Naive B cell (primary cell): ENCODE measurements around the gene VIPR2. TPM values are rescaled to one million over a fixed set of nuclear protein-coding genes. Genes with fewer than 3 reads are reported as not detected.

Experiments used
- ATAC-seq, 2 donors: fragments of 150-1000 bp; cut with Tn5 transposase; 2 replicates each; pipeline ENCODE4 v1.10.0; 2021; ENCODE audit warnings: low read depth in 2 of 2, mild to moderate bottlenecking in 2 of 2, moderate library complexity in 2 of 2
- DNase-seq: peaks from one replicate; pipeline ENCODE4 v3.0.0; 2022
- H3K27ac Mint-ChIP-seq, 6 donors: one replicate each; pipeline ENCODE4 v1.8.0; 2020 to 2022; ENCODE audit warnings: mild to moderate bottlenecking in 6 of 6, mixed read lengths in 6 of 6, moderate library complexity in 5 of 6, inconsistent platforms in 2 of 6
- H3K27me3 Mint-ChIP-seq, 3 donors: one replicate each; pipeline ENCODE4 v1.8.0; 2021 to 2022; ENCODE audit warnings: mixed read lengths in 3 of 3, mild to moderate bottlenecking in 1 of 3
- H3K36me3 Mint-ChIP-seq, 2 donors: one replicate each; pipeline ENCODE4 v1.8.0; 2020 to 2022; ENCODE audit warnings: mixed read lengths in 2 of 2, inconsistent platforms in 1 of 2, mild to moderate bottlenecking in 1 of 2
- H3K4me1 Mint-ChIP-seq, 3 donors: one replicate each; pipeline ENCODE4 v1.8.0; 2020 to 2022; ENCODE audit warnings: mixed read lengths in 3 of 3, inconsistent platforms in 1 of 3, mild to moderate bottlenecking in 1 of 3, moderate library complexity in 1 of 3
- H3K4me3 Mint-ChIP-seq, 8 donors: one replicate each; pipeline ENCODE4 v1.8.0; 2020 to 2022; ENCODE audit warnings: mild to moderate bottlenecking in 8 of 8, mixed read lengths in 8 of 8, moderate library complexity in 8 of 8, inconsistent platforms in 2 of 8
- H3K9me3 Mint-ChIP-seq, 7 donors: one replicate each; pipeline ENCODE4 v1.8.0; 2020 to 2022; ENCODE audit warnings: mixed read lengths in 7 of 7, mild to moderate bottlenecking in 5 of 7, inconsistent platforms in 2 of 7, moderate library complexity in 1 of 7
- polyA plus RNA-seq, 6 donors: library from polyadenylated mRNA; unstranded; fragments of 300-500 nt; fragmentation: Illumina TruSeq; gene quantifications; one replicate each; pipeline ENCODE4 v1.2.3, GENCODE V29; 2021; ENCODE audit warnings: low read depth in 6 of 6

VIPR2 gene
- polyA plus RNA-seq, 6 donors from 2014 or later: not detected

- peak overlapping the region in 1 of 8 donors; percentile 16 for H3K4me3 Mint-ChIP-seq
- peaks cover 0 to 2% (median 0%) of the 10 kb centered on the region in 7 donors for H3K9me3 Mint-ChIP-seq
- DNase-seq (no peak), ATAC-seq (no peak)
- H3K4me1 Mint-ChIP-seq: peaks cover 3 to 10% (median 4%) of the 10 kb centered on the region in 3 donors
- H3K27me3 Mint-ChIP-seq: peaks cover 11 to 34% (median 23%) of the 10 kb centered on the region in 3 donors
- H3K27ac Mint-ChIP-seq: no peak overlapping the region
- no peaks in the 10 kb centered on the region for H3K36me3 Mint-ChIP-seq
Measured at GRCh38 chr7:159032322-159032721, 112.3 kb downstream of the VIPR2 start.

DNA sequence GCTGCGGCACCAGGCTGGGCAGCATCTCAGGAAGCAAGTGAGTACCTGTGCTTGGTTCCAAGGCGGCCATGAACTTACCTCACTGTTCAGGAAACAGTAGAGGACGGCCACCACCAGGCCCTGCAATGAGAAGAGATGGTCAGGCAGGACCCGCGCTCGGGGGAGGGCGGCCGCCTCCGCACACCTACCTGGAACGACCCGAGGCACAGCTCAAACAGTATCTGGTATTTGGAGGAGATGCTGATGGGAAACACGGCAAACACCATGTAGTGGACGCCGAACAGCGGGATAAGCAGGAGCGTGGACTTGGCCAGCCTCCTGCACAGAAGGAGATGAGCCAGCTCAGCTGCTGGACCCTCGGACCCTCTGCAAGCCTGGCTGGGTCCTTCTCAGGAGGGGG, 112.9 kb downstream of the VIPR2 start:
- Mint-ChIP-seq H3K9me3 (peaks cover 0 to 2% (median 0%) of the 10 kb centered on the region in 7 donors), H3K4me1 (peaks cover 3 to 10% (median 4%) of the 10 kb centered on the region in 3 donors), H3K27me3 (peaks cover 11 to 34% (median 23%) of the 10 kb centered on the region in 3 donors), H3K36me3 (no peaks in the 10 kb centered on the region), H3K27ac (no peak overlapping the region), H3K4me3 (peak overlapping the region in 2 of 8 donors; percentile 12 to 78)
- ATAC-seq: no peak
- no peak for DNase-seq

DNA sequence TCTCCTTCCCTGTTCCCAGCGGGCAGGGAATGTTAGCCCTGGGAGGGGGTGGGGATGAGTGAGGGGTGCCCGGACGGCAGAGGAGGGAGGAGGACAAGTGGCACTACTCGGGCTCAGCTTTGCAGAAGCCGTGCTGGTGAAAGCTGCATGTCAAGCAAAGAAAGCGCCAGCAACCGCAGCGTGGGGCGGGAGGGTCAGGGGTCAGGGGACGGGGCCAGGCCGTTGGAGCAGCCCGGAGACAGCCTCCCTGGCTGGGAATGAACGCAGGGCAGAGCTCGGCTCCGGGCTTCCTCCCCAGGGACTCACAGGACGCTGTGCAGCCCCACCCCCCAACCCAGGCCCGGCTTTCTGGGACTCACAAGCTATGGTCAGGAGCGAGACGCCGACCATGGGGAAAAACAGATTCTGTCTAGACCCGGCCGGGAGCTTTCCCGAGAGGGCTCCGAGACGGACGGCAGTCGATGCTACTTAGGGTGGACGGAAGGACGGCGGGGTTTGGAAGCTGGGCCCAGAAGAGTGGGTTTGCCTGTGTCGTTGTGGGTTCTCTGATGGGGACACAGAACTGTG, 113.4 kb downstream of the VIPR2 start:
- no peak overlapping the region for H3K27ac Mint-ChIP-seq
- ATAC-seq: no peak
- no peaks in the 10 kb centered on the region for H3K36me3 Mint-ChIP-seq
- H3K9me3 Mint-ChIP-seq: peaks cover 0 to 2% (median 0%) of the 10 kb centered on the region in 7 donors
- H3K4me3 Mint-ChIP-seq: peak overlapping the region in 5 of 8 donors; percentile 29 to 78 (median 60)
- no peak for DNase-seq
- H3K4me1 Mint-ChIP-seq: peaks cover 3 to 10% (median 4%) of the 10 kb centered on the region in 3 donors
- peaks cover 11 to 39% (median 23%) of the 10 kb centered on the region in 3 donors for H3K27me3 Mint-ChIP-seq

- H3K4me1 Mint-ChIP-seq: peaks cover 3 to 10% (median 4%) of the 10 kb centered on the region in 3 donors
- no peaks in the 10 kb centered on the region for H3K36me3 Mint-ChIP-seq
- H3K27ac Mint-ChIP-seq: no peak overlapping the region
Measured at GRCh38 chr7:159030490-159031134, 114.1 kb downstream of the VIPR2 start.

GRCh38 chr7:159028508-159029401, 115.9 kb downstream of the VIPR2 start:
- DNase-seq: no peak
- peaks cover 11 to 39% (median 34%) of the 10 kb centered on the region in 3 donors for H3K27me3 Mint-ChIP-seq
- H3K9me3 Mint-ChIP-seq: peaks cover 0 to 2% (median 0%) of the 10 kb centered on the region in 7 donors
- peak overlapping the region in 1 of 8 donors; percentile 54 for H3K4me3 Mint-ChIP-seq
- no peak for ATAC-seq
- H3K36me3 Mint-ChIP-seq: no peaks in the 10 kb centered on the region
- H3K4me1 Mint-ChIP-seq: peaks cover 3 to 10% (median 4%) of the 10 kb centered on the region in 3 donors
- no peak overlapping the region for H3K27ac Mint-ChIP-seq

More at GRCh38 chr7:159030490-159031134, 114.1 kb downstream of the VIPR2 start:
- peaks cover 0 to 2% (median 0%) of the 10 kb centered on the region in 7 donors for H3K9me3 Mint-ChIP-seq
- peak overlapping the region in 5 of 8 donors; percentile 29 to 77 (median 60) for H3K4me3 Mint-ChIP-seq
- DNase-seq: no peak
- H3K27me3 Mint-ChIP-seq: peaks cover 11 to 39% (median 26%) of the 10 kb centered on the region in 3 donors
- peak; percentile 18 to 28 for ATAC-seq

GRCh38 chr7:159027789-159028507, 116.7 kb downstream of the VIPR2 start:
- ATAC-seq (no peak), DNase-seq (no peak)
- Mint-ChIP-seq H3K4me3 (peak overlapping the region in 2 of 8 donors; percentile 2 to 54), H3K4me1 (peaks cover 3 to 10% (median 4%) of the 10 kb centered on the region in 3 donors), H3K27ac (no peak overlapping the region), H3K9me3 (peaks cover 0 to 2% (median 0%) of the 10 kb centered on the region in 7 donors), H3K27me3 (peaks cover 9 to 39% (median 34%) of the 10 kb centered on the region in 3 donors), H3K36me3 (no peaks in the 10 kb centered on the region)

- Mint-ChIP-seq H3K4me3 (no peak overlapping the region), H3K27ac (peak overlapping the region in 1 of 6 donors; percentile 5), H3K4me1 (peaks cover 3 to 10% (median 4%) of the 10 kb centered on the region in 3 donors), H3K36me3 (no peaks in the 10 kb centered on the region), H3K9me3 (peaks cover 0 to 2% (median 0%) of the 10 kb centered on the region in 7 donors), H3K27me3 (peaks cover 4 to 32% (median 29%) of the 10 kb centered on the region in 3 donors)
- no peak for DNase-seq
- no peak for ATAC-seq
Measured at GRCh38 chr7:159027056-159027788, 117.4 kb downstream of the VIPR2 start.

DNA sequence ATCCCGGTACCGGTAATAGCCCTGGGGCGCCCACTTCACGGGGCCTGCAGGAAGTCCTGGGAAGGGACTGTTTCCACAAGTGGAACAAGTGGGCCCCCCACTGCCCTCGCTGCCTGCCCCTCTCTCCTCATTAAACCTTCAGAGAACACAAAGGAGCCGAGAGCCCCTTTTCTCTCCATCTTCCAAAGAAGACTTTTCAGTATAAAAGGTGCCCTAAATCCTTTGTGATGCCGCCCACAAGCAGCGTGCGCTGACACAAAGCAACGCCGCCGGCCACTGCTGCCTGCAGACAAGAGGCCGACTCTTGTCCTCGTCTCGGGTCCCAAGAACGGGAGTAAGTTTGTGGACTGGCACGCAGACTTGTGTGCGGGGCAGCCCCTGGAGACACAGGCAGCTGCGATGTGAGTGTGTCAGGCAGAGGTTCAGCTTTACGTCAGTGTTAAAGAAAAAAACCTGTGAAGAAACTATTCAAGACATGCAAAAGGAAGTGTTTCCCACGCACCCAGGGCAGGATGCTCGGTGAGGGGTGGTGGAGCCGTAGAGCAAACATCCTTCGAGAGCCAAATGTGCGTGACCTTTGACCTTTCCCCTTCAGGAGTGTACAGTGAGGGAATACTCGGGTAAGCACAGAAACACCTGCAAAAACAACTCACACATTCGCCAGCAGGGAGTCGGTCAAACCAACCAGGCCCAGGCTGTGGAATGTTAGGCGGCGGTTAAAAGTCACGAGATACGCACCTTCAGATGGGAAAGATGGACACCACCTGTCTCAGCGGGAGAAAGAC, 118.2 kb downstream of the VIPR2 start:
- DNase-seq: no peak
- no peak for ATAC-seq
- peaks cover 0 to 4% (median 2%) of the 10 kb centered on the region in 7 donors for H3K9me3 Mint-ChIP-seq
- no peaks in the 10 kb centered on the region for H3K36me3 Mint-ChIP-seq
- H3K4me3 Mint-ChIP-seq: no peak overlapping the region
- H3K4me1 Mint-ChIP-seq: peaks cover 3 to 10% (median 4%) of the 10 kb centered on the region in 3 donors
- peaks cover 4 to 25% (median 22%) of the 10 kb centered on the region in 3 donors for H3K27me3 Mint-ChIP-seq
- peak overlapping the region in 1 of 6 donors; percentile 5 for H3K27ac Mint-ChIP-seq

- H3K9me3 Mint-ChIP-seq: peaks cover 0 to 12% (median 3%) of the 10 kb centered on the region in 7 donors
- DNase-seq (no peak), ATAC-seq (no peak)
- H3K4me1 Mint-ChIP-seq: peaks cover 0 to 1% (median 0%) of the 10 kb centered on the region in 3 donors
- H3K27me3 Mint-ChIP-seq: peaks cover 0 to 15% (median 13%) of the 10 kb centered on the region in 3 donors
- no peaks in the 10 kb centered on the region for H3K36me3 Mint-ChIP-seq
- no peak overlapping the region for H3K4me3 Mint-ChIP-seq
- peak overlapping the region in 1 of 6 donors; percentile 76 for H3K27ac Mint-ChIP-seq
Measured at GRCh38 chr7:159025161-159025779, 119.4 kb downstream of the VIPR2 start.

- Mint-ChIP-seq H3K4me1 (no peaks in the 10 kb centered on the region), H3K36me3 (no peaks in the 10 kb centered on the region), H3K4me3 (no peak overlapping the region), H3K9me3 (peaks cover 0 to 15% (median 3%) of the 10 kb centered on the region in 7 donors), H3K27me3 (peaks cover 0 to 19% (median 6%) of the 10 kb centered on the region in 3 donors), H3K27ac (peak overlapping the region in 1 of 6 donors; percentile 54)
- no peak for ATAC-seq
- no peak for DNase-seq
Measured at GRCh38 chr7:159024280-159024951, 120.3 kb downstream of the VIPR2 start.

- H3K4me3 Mint-ChIP-seq: no peak overlapping the region
- no peaks in the 10 kb centered on the region for H3K4me1 Mint-ChIP-seq
- H3K27ac Mint-ChIP-seq: peak overlapping the region in 1 of 6 donors; percentile 54
- H3K36me3 Mint-ChIP-seq: no peaks in the 10 kb centered on the region
- H3K9me3 Mint-ChIP-seq: peaks cover 0 to 15% (median 6%) of the 10 kb centered on the region in 7 donors
- ATAC-seq: no peak
- DNase-seq: no peak
- H3K27me3 Mint-ChIP-seq: peaks cover 0 to 23% (median 9%) of the 10 kb centered on the region in 3 donors
Measured at GRCh38 chr7:159023746-159024145, 120.9 kb downstream of the VIPR2 start.
